ENCODE data around the gene ENTPD2. TPM values are rescaled to one million over a fixed set of nuclear protein-coding genes. Genes with fewer than 3 reads are reported as not detected.

ENTPD2 gene
- total and polyA plus RNA-seq, 2 donors (not counting 3 experiments of a cell fraction or from before 2014, with no cell fraction given), result not detected

DNA sequence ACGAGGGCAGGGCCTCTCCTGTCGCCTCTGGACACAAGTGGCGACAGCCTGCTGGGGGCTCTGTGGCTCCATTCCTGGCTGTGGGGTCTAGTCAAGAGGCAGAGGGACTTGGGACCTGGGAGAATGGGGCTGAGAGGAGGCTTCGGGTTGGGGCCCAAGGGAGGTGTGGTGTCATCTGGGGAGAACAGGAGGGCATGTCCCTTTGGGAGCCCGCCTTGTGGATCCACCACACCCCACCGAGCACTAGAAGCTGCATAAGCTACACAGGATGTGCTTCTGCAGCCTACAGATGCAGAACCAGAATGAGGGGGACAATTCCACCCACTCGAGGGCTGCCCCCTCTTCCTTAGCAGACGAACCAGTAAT lies 29.0 kb upstream of the ENTPD2 start:
- TF ChIP-seq MYC (IDR thresholded peaks at IDR 0.05; ENCODE audit: low read depth, low read length) (no peak), JUN (IDR thresholded peaks at IDR 0.05; ENCODE audit: borderline replicate concordance, insufficient read depth, insufficient read length, low read depth) (no peak), POLR2A (IDR thresholded peaks at IDR 0.05; ENCODE audit: low read depth, low read length) (no peak), EZH2 (IDR thresholded peaks at IDR 0.05; ENCODE audit: borderline replicate concordance, low read depth, low read length, severe bottlenecking) (no peak), FOS (IDR thresholded peaks at IDR 0.05; ENCODE audit: borderline replicate concordance, insufficient read depth, low read length) (no peak), POLR2AphosphoS5 (IDR thresholded peaks at IDR 0.05; ENCODE audit: insufficient read depth, low read depth, low read length) (no peak)
- TF ChIP-seq, protein P1, sequence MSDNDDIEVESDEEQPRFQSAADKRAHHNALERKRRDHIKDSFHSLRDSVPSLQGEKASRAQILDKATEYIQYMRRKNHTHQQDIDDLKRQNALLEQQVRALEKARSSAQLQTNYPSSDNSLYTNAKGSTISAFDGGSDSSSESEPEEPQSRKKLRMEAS (IDR thresholded peaks at IDR 0.05; ENCODE audit: insufficient read depth, insufficient read length), result no peak
- intact Hi-C loops (cut with micrococcal nuclease), result no loop called here
- FAIRE-seq (no peak), DNase-seq (ENCODE audit: low read depth, low spot score) (no peak)
- H3K27me3 ChIP-seq (ENCODE audit: control insufficient read depth in 2 of 2, insufficient read depth in 2 of 2, low read length in 2 of 2), result no peaks in the 10 kb centered on the region
- no peak overlapping the region for H3K4me3 ChIP-seq (replicated peaks in 1 of 3; ENCODE audit: insufficient read depth in 1 of 3, low read depth in 1 of 3, low read length in 3 of 3)
- dilution Hi-C loops (cut with MboI; ENCODE audit: extremely low pct_ligation_motif_present, low sequenced_read_pairs), result no loop called here
- H4K20me1 ChIP-seq (replicated peaks; ENCODE audit: control insufficient read depth, extremely low read depth, insufficient read depth, low read length), result no peaks in the 10 kb centered on the region
- POLR2A ChIA-PET, result no interaction called here
- no peak overlapping the region for H3K4me2 ChIP-seq (ENCODE audit: insufficient read depth, low read length)
- peaks cover 0 to 32% of the 10 kb centered on the region in 2 experiments for H3K36me3 ChIP-seq (ENCODE audit: control insufficient read depth in 2 of 2, extremely low read depth in 1 of 2, insufficient read depth in 2 of 2, low read length in 2 of 2)
- no TSS peak for BruUV-seq (replicated peaks)
- peaks cover 32% of the 10 kb centered on the region for H3K4me1 ChIP-seq (ENCODE audit: control insufficient read depth, extremely low read depth, insufficient read depth, low read length)
- H3K9me3 ChIP-seq (replicated peaks; ENCODE audit: control insufficient read depth, insufficient read depth, low read length), result no peaks in the 10 kb centered on the region
- no peaks in the 10 kb centered on the region for H3K9me1 ChIP-seq (replicated peaks; ENCODE audit: control insufficient read depth, extremely low read depth, insufficient read depth, low read length)
- no peak overlapping the region for H2AFZ ChIP-seq (ENCODE audit: low read depth, low read length)
- peaks cover 6% of the 10 kb centered on the region for H3K79me2 ChIP-seq (ENCODE audit: control insufficient read depth, insufficient read depth, low read length)
- CTCF ChIA-PET, result interaction anchor here (1.1 to 2.8 kb wide), 4 partner anchors 13 to 36 kb away, joined by 4 to 12 read pairs (median 6); partner anchors contain the start of genes NPDC1 and SAPCD2
- H3K9ac ChIP-seq (replicated peaks; ENCODE audit: extremely low read depth, insufficient read depth, low read length), result no peak overlapping the region
- peak overlapping the region; percentile 14 for H3K27ac ChIP-seq (ENCODE audit: insufficient read depth, low read depth, low read length)

DNA sequence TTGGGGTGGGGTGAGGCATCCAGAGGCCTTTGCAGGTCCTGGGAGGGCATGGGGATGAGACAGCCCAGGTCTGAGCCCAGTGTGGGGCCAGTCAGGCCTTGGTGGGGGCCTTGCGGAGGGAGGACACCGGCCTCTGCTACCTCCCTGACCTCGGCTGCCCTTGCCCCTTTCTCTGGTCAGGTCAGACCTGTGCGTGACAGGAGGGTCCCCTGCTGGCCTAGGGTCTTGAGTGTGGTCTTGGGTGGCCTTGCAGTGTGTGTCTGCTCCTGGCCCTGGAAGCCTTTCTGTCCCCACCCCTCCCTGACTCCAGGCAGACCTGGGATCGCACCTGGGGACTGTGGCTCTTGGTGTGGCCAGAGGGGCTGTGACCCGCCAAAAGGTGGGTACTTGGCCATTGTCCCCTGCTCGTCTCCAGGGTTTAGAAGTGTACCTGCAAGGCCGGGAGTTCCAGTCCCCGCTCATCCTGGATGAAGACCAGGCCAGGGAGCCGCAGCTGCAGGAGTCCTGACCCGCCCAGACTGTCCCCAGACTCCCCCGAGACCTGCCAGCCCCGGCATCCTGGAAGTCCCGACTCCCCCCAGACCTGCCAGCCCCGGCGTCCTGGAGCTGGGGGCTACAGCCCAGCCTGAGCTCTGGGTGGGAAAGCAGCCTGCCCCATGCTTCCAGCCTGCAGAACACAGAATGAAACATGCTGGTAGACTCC lies 28.5 kb upstream of the ENTPD2 start:
- Histone ChIP-seq H3K36me3 (ENCODE audit: control insufficient read depth in 2 of 2, extremely low read depth in 1 of 2, insufficient read depth in 2 of 2, low read length in 2 of 2) (peaks cover 0 to 32% of the 10 kb centered on the region in 2 experiments), H3K4me2 (ENCODE audit: insufficient read depth, low read length) (no peak overlapping the region), H3K9me3 (replicated peaks; ENCODE audit: control insufficient read depth, insufficient read depth, low read length) (no peaks in the 10 kb centered on the region), H3K79me2 (ENCODE audit: control insufficient read depth, insufficient read depth, low read length) (peaks cover 6% of the 10 kb centered on the region), H3K4me1 (ENCODE audit: control insufficient read depth, extremely low read depth, insufficient read depth, low read length) (peaks cover 26% of the 10 kb centered on the region), H3K4me3 (replicated peaks in 1 of 3; ENCODE audit: insufficient read depth in 1 of 3, low read depth in 1 of 3, low read length in 3 of 3) (no peak overlapping the region), H2AFZ (ENCODE audit: low read depth, low read length) (no peak overlapping the region), H3K9me1 (replicated peaks; ENCODE audit: control insufficient read depth, extremely low read depth, insufficient read depth, low read length) (no peaks in the 10 kb centered on the region), H3K9ac (replicated peaks; ENCODE audit: extremely low read depth, insufficient read depth, low read length) (no peak overlapping the region), H3K27me3 (ENCODE audit: control insufficient read depth in 2 of 2, insufficient read depth in 2 of 2, low read length in 2 of 2) (no peaks in the 10 kb centered on the region), H3K27ac (ENCODE audit: insufficient read depth, low read depth, low read length) (no peak overlapping the region), H4K20me1 (replicated peaks; ENCODE audit: control insufficient read depth, extremely low read depth, insufficient read depth, low read length) (no peaks in the 10 kb centered on the region)
- TF ChIP-seq GATA2 (IDR thresholded peaks at IDR 0.05; ENCODE audit: insufficient read depth, insufficient read length, low read depth, low read length) (no peak), EZH2 (IDR thresholded peaks at IDR 0.05; ENCODE audit: borderline replicate concordance, low read depth, low read length, severe bottlenecking) (no peak), MYC (IDR thresholded peaks at IDR 0.05; ENCODE audit: low read depth, low read length) (no peak), FOS (IDR thresholded peaks at IDR 0.05; ENCODE audit: borderline replicate concordance, insufficient read depth, low read length) (no peak), POLR2A (IDR thresholded peaks at IDR 0.05; ENCODE audit: low read depth, low read length) (no peak)
- TF ChIP-seq, protein P2, sequence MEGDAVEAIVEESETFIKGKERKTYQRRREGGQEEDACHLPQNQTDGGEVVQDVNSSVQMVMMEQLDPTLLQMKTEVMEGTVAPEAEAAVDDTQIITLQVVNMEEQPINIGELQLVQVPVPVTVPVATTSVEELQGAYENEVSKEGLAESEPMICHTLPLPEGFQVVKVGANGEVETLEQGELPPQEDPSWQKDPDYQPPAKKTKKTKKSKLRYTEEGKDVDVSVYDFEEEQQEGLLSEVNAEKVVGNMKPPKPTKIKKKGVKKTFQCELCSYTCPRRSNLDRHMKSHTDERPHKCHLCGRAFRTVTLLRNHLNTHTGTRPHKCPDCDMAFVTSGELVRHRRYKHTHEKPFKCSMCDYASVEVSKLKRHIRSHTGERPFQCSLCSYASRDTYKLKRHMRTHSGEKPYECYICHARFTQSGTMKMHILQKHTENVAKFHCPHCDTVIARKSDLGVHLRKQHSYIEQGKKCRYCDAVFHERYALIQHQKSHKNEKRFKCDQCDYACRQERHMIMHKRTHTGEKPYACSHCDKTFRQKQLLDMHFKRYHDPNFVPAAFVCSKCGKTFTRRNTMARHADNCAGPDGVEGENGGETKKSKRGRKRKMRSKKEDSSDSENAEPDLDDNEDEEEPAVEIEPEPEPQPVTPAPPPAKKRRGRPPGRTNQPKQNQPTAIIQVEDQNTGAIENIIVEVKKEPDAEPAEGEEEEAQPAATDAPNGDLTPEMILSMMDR (IDR thresholded peaks at IDR 0.05; ENCODE audit: extremely low read depth in 1 of 2, insufficient read depth in 1 of 2, low read depth in 1 of 2, low read length in 2 of 2), result no peak
- FAIRE-seq (no peak), DNase-seq (ENCODE audit: low read depth, low spot score) (no peak)
- BruUV-seq (replicated peaks), result no TSS peak
- CTCF ChIA-PET, result interaction anchor here (0.7 to 2.8 kb wide), 4 partner anchors 18 to 47 kb away, joined by 3 to 12 read pairs (median 6); partner anchors contain the start of gene NPDC1
- dilution Hi-C loops (cut with MboI; ENCODE audit: extremely low pct_ligation_motif_present, low sequenced_read_pairs) (no loop called here), intact Hi-C loops (cut with micrococcal nuclease) (no loop called here)
- POLR2A ChIA-PET, result no interaction called here
